HL-60 (cell line): ENCODE results near the gene MAPK9.

Source experiments
- CTCF ChIP-seq: IDR thresholded peaks from one replicate; pipeline ENCODE4 v1.5.1; 2011; ENCODE audit warnings: low read length, control low read depth, inconsistent platforms; ENCODE audit not compliant: insufficient read depth
- REST ChIP-seq: IDR thresholded peaks from 2 replicates; pipeline ENCODE4 v1.6.1; 2012; ENCODE audit warnings: low read depth; ENCODE audit not compliant: insufficient replicate concordance

DNA sequence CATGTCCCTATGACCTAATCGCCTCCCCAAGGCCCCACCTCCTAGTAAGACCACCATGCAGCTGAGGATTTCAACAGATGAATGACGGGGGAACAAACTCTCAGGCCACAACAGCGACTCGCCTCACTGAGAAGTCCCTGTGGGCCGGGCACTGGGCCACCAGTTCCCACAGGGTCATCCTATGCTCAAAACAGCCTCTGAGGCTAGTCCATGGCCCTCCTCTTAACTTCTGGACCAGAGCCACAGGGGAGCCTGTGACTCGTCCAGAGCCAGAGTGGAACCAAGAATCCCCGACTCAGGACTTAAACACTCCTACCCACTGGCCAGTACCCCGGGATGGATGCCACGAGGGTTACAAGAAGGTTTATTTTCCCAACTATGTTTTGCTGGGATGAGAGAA lies 49.0 kb upstream of the MAPK9 start:
- TF ChIP-seq CTCF (no peak), REST (no peak)
